ENCODE data around the gene RAB40A.

DNA sequence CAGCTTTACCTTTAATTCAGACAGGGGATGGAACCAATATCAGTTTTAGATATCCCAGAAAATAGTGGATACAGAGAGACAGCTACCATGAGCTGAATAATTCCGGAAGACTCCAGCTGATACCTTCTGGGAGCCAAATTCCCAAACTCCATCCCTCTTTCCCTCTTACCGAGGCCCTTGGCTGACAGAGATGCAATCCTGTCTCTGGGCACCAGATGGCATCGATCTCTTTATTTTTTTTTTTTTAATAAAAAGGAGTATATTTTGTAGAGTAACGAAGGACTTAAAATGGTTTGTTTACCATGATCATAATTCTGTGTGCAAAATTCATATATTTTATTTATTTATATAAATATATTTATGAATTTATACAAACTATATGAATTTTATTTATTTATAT is 31.0 kb downstream of the RAB40A start:
- TF ChIP-seq, protein P1, sequence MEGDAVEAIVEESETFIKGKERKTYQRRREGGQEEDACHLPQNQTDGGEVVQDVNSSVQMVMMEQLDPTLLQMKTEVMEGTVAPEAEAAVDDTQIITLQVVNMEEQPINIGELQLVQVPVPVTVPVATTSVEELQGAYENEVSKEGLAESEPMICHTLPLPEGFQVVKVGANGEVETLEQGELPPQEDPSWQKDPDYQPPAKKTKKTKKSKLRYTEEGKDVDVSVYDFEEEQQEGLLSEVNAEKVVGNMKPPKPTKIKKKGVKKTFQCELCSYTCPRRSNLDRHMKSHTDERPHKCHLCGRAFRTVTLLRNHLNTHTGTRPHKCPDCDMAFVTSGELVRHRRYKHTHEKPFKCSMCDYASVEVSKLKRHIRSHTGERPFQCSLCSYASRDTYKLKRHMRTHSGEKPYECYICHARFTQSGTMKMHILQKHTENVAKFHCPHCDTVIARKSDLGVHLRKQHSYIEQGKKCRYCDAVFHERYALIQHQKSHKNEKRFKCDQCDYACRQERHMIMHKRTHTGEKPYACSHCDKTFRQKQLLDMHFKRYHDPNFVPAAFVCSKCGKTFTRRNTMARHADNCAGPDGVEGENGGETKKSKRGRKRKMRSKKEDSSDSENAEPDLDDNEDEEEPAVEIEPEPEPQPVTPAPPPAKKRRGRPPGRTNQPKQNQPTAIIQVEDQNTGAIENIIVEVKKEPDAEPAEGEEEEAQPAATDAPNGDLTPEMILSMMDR (IDR thresholded peaks at IDR 0.05), result peak in 1 of 4 experiments; percentile 38
- TF ChIP-seq POLR2A (IDR thresholded peaks at IDR 0.05), result no peak
- no peak for TF ChIP-seq POLR2AphosphoS5 (IDR thresholded peaks at IDR 0.05)

Data from gastroesophageal sphincter (tissue), 3 donors.